ENCODE measurements around the gene SEMA3B. TPM values are rescaled to one million over a fixed set of nuclear protein-coding genes. Genes with fewer than 3 reads are reported as not detected.

Gene SEMA3B
- total RNA-seq, 4 donors from 2014 or later = 2.9 to 5.2 (median 4.1) TPM

- H3K4me1 ChIP-seq = peaks cover 82% of the 10 kb centered on the region
- 81% methylated on average over 3 of the region's 5 CpGs for WGBS
- peak overlapping the region; percentile 76 for H3K27ac ChIP-seq
- no peaks in the 10 kb centered on the region for H3K27me3 ChIP-seq
- no peaks in the 10 kb centered on the region for H3K9me3 ChIP-seq
- DNase-seq (ENCODE audit: low spot score in 2 of 2) = no peak
- H3K36me3 ChIP-seq = peaks cover 13% of the 10 kb centered on the region
- no peak for TF ChIP-seq POLR2A (IDR thresholded peaks at IDR 0.05)
- no peak for TF ChIP-seq CTCF (IDR thresholded peaks at IDR 0.05)
- TF ChIP-seq POLR2AphosphoS5 (IDR thresholded peaks at IDR 0.05) = no peak
- no peak for TF ChIP-seq EP300 (IDR thresholded peaks at IDR 0.05)
- H3K4me3 ChIP-seq = no peak overlapping the region
These were observed 19.5 kb upstream of the SEMA3B start for GRCh38 chr3:50249457-50249856.

- Histone ChIP-seq H3K9me3 (no peaks in the 10 kb centered on the region), H3K27me3 (no peaks in the 10 kb centered on the region), H3K36me3 (peaks cover 13% of the 10 kb centered on the region), H3K4me3 (no peak overlapping the region), H3K27ac (peak overlapping the region; percentile 60), H3K4me1 (peaks cover 82% of the 10 kb centered on the region)
- DNase-seq (ENCODE audit: low spot score in 2 of 2) = no peak
- 83% methylated on average over 4 of the region's 4 CpGs for WGBS
- TF ChIP-seq POLR2AphosphoS5 (IDR thresholded peaks at IDR 0.05) (no peak), EP300 (IDR thresholded peaks at IDR 0.05) (no peak), POLR2A (IDR thresholded peaks at IDR 0.05) (no peak)
These were observed 18.4 kb upstream of the SEMA3B start for GRCh38 chr3:50250514-50250913.

GRCh38 chr3:50251220-50251619 is 17.7 kb upstream of the SEMA3B start:
- Histone ChIP-seq H3K4me3 (no peak overlapping the region), H3K27ac (peak overlapping the region; percentile 60), H3K9me3 (no peaks in the 10 kb centered on the region), H3K27me3 (no peaks in the 10 kb centered on the region), H3K4me1 (peaks cover 80% of the 10 kb centered on the region), H3K36me3 (peaks cover 16% of the 10 kb centered on the region)
- no peak for DNase-seq (ENCODE audit: low spot score in 2 of 2)
- WGBS = 38% methylated on average over 8 of the region's 8 CpGs
- TF ChIP-seq POLR2AphosphoS5 (IDR thresholded peaks at IDR 0.05) = no peak
- TF ChIP-seq EP300 (IDR thresholded peaks at IDR 0.05) = no peak
- no peak for TF ChIP-seq CTCF (IDR thresholded peaks at IDR 0.05)
- no peak for TF ChIP-seq POLR2A (IDR thresholded peaks at IDR 0.05)

- 61% methylated on average over 8 of the region's 8 CpGs for WGBS
- DNase-seq (ENCODE audit: low spot score in 2 of 2) = peak in 1 of 2 donors; percentile 87
- no peaks in the 10 kb centered on the region for H3K27me3 ChIP-seq
- H3K27ac ChIP-seq = peak overlapping the region; percentile 79
- H3K9me3 ChIP-seq = no peaks in the 10 kb centered on the region
- no peak overlapping the region for H3K4me3 ChIP-seq
- H3K36me3 ChIP-seq = peaks cover 39% of the 10 kb centered on the region
- no peak for TF ChIP-seq POLR2A (IDR thresholded peaks at IDR 0.05)
- no peak for TF ChIP-seq POLR2AphosphoS5 (IDR thresholded peaks at IDR 0.05)
- H3K4me1 ChIP-seq = peaks cover 65% of the 10 kb centered on the region
These were observed 14.2 kb upstream of the SEMA3B start for GRCh38 chr3:50254577-50255250.

GRCh38 chr3:50255251-50255615 is 13.7 kb upstream of the SEMA3B start:
- Histone ChIP-seq H3K27ac (peak overlapping the region; percentile 79), H3K4me3 (no peak overlapping the region), H3K36me3 (peaks cover 39% of the 10 kb centered on the region), H3K9me3 (no peaks in the 10 kb centered on the region), H3K27me3 (no peaks in the 10 kb centered on the region), H3K4me1 (peaks cover 65% of the 10 kb centered on the region)
- TF ChIP-seq CTCF (IDR thresholded peaks at IDR 0.05) = no peak
- TF ChIP-seq POLR2A (IDR thresholded peaks at IDR 0.05) = no peak
- no peak for TF ChIP-seq POLR2AphosphoS5 (IDR thresholded peaks at IDR 0.05)
- TF ChIP-seq EP300 (IDR thresholded peaks at IDR 0.05) = no peak
- 42% methylated on average over 4 of the region's 9 CpGs for WGBS
- DNase-seq (ENCODE audit: low spot score in 2 of 2) = no peak

- DNase-seq (ENCODE audit: low spot score in 2 of 2) = no peak
- peak overlapping the region; percentile 29 for H3K27ac ChIP-seq
These were observed 11.7 kb upstream of the SEMA3B start for GRCh38 chr3:50256978-50257890.

More at GRCh38 chr3:50256978-50257890, 11.7 kb upstream of the SEMA3B start:
- H3K4me3 ChIP-seq = no peak overlapping the region
- no peaks in the 10 kb centered on the region for H3K9me3 ChIP-seq
- H3K36me3 ChIP-seq = peaks cover 34% of the 10 kb centered on the region
- 86% methylated on average over 16 of the region's 20 CpGs for WGBS
- H3K27me3 ChIP-seq = no peaks in the 10 kb centered on the region
- TF ChIP-seq EP300 (IDR thresholded peaks at IDR 0.05) (no peak), POLR2AphosphoS5 (IDR thresholded peaks at IDR 0.05) (no peak), POLR2A (IDR thresholded peaks at IDR 0.05) (no peak), CTCF (IDR thresholded peaks at IDR 0.05) (peak; percentile 13 to 32)
- H3K4me1 ChIP-seq = peaks cover 60% of the 10 kb centered on the region
